CD14-positive monocyte (primary cell): ENCODE data around the gene PALS1. TPM values are rescaled to one million over a fixed set of nuclear protein-coding genes. Genes with fewer than 3 reads are reported as not detected.

Experiments
- DNase-seq, 3 donors: peaks; one replicate each; pipeline ENCODE4 v3.0.0-alpha.2; 2011 to 2022
- H2AFZ ChIP-seq: 2 replicates; pipeline ENCODE4 v1.6.0; 2012; ENCODE audit warnings: mild to moderate bottlenecking, low read depth, low read length, inconsistent platforms; ENCODE audit not compliant: insufficient read depth, poor library complexity, severe bottlenecking
- H3K27ac ChIP-seq, 2 donors: 1 replicate in 1 of 2; 2 replicates in 1 of 2; pipeline ENCODE4 v1.5.1; 2012 to 2013; ENCODE audit warnings: low read length in 2 of 2, control low read depth in 1 of 2, inconsistent platforms in 1 of 2, low read depth in 1 of 2, mild to moderate bottlenecking in 1 of 2
- H3K27me3 ChIP-seq, 2 donors: one replicate each; pipeline versions ENCODE4 v1.6.0 to v1.6.1; 2011 to 2013; ENCODE audit warnings: low read length in 2 of 2; ENCODE audit not compliant: control insufficient read depth in 2 of 2, insufficient read depth in 2 of 2
- H3K36me3 ChIP-seq, 2 donors: replicated peaks in 1 of 2; 1 replicate in 1 of 2; 2 replicates in 1 of 2; pipeline versions ENCODE4 v1.5.1 to v1.6.1; 2012 to 2013; ENCODE audit warnings: low read length in 2 of 2, control low read depth in 1 of 2, inconsistent platforms in 1 of 2, mild to moderate bottlenecking in 1 of 2; ENCODE audit not compliant: insufficient read depth in 2 of 2, control insufficient read depth in 1 of 2
- H3K4me1 ChIP-seq, 2 donors: 1 replicate in 1 of 2; 2 replicates in 1 of 2; pipeline versions ENCODE4 v1.5.1 to v1.6.1; 2012 to 2013; ENCODE audit warnings: low read length in 2 of 2, control low read depth in 1 of 2, inconsistent platforms in 1 of 2, mild to moderate bottlenecking in 1 of 2, moderate library complexity in 1 of 2; ENCODE audit not compliant: insufficient read depth in 2 of 2, control insufficient read depth in 1 of 2
- H3K4me2 ChIP-seq: replicated peaks from 2 replicates; pipeline ENCODE3; 2012; ENCODE audit warnings: low read length, moderate library complexity, mild to moderate bottlenecking; ENCODE audit not compliant: poor library complexity, severe bottlenecking; ENCODE audit errors: extremely low read depth
- H3K4me3 ChIP-seq, 3 experiments: fragments of 200-600 bp in 1 of 3; sonication (generic) in 1 of 3; replicated peaks in 1 of 3; 1 replicate in 2 of 3; 2 replicates in 1 of 3; pipeline ENCODE4 v1.5.1; 2011 to 2013; ENCODE audit warnings: low read length in 3 of 3, mild to moderate bottlenecking in 3 of 3, control low read depth in 2 of 3, low read depth in 2 of 3, inconsistent platforms in 1 of 3, moderate library complexity in 1 of 3
- H3K79me2 ChIP-seq: 2 replicates; pipeline ENCODE4 v1.6.0; 2012; ENCODE audit warnings: mild to moderate bottlenecking, control low read depth, inconsistent platforms, low read length, moderate library complexity; ENCODE audit not compliant: insufficient read depth
- H3K9ac ChIP-seq: 2 replicates; pipeline ENCODE4 v1.6.0; 2017; ENCODE audit warnings: low read length, mild to moderate bottlenecking; ENCODE audit not compliant: insufficient read depth, poor library complexity, severe bottlenecking
- H3K9me3 ChIP-seq, 2 donors: replicated peaks in 1 of 2; 1 replicate in 1 of 2; 2 replicates in 1 of 2; pipeline versions ENCODE4 v1.5.1 to v1.6.1; 2012 to 2013; ENCODE audit warnings: low read length in 2 of 2, control low read depth in 1 of 2; ENCODE audit not compliant: control insufficient read depth in 1 of 2, insufficient read depth in 1 of 2
- H4K20me1 ChIP-seq: 2 replicates; pipeline ENCODE4 v1.6.0; 2012; ENCODE audit warnings: mild to moderate bottlenecking, low read length, control low read depth, moderate library complexity; ENCODE audit not compliant: insufficient read depth
- H3K27ac Mint-ChIP-seq, 7 donors: one replicate each; pipeline ENCODE4 v1.8.0; 2020; ENCODE audit warnings: mild to moderate bottlenecking in 7 of 7, mixed read lengths in 7 of 7, moderate library complexity in 6 of 7, inconsistent platforms in 2 of 7
- H3K27me3 Mint-ChIP-seq, 3 donors: one replicate each; pipeline ENCODE4 v1.8.0; 2021 to 2022; ENCODE audit warnings: low read depth in 3 of 3, mild to moderate bottlenecking in 3 of 3, mixed read lengths in 3 of 3, moderate library complexity in 3 of 3, inconsistent platforms in 1 of 3
- H3K36me3 Mint-ChIP-seq, 2 donors: one replicate each; pipeline ENCODE4 v1.8.0; 2020; ENCODE audit warnings: mixed read lengths in 2 of 2, inconsistent platforms in 1 of 2, mild to moderate bottlenecking in 1 of 2
- H3K4me1 Mint-ChIP-seq: one replicate; pipeline ENCODE4 v1.8.0; 2020; ENCODE audit warnings: mild to moderate bottlenecking, mixed read lengths
- H3K4me3 Mint-ChIP-seq, 2 donors: one replicate each; pipeline ENCODE4 v1.8.0; 2020; ENCODE audit warnings: mild to moderate bottlenecking in 2 of 2, mixed read lengths in 2 of 2, moderate library complexity in 1 of 2
- H3K9me3 Mint-ChIP-seq, 7 donors: one replicate each; pipeline ENCODE4 v1.8.0; 2020 to 2022; ENCODE audit warnings: mixed read lengths in 7 of 7, mild to moderate bottlenecking in 6 of 7, moderate library complexity in 6 of 7, inconsistent platforms in 2 of 7
- WGBS: methylation state at CpG from one replicate; pipeline ENCODE4 v1.1.5; 2013; ENCODE audit warnings: missing lambda C conversion rate; ENCODE audit not compliant: insufficient coverage; 5-methylcytosine and 5-hydroxymethylcytosine counted together
- intact Hi-C, 2 donors: fragments of 100-400 bp; cut with micrococcal nuclease; formaldehyde crosslinking; loops; one replicate each; pipeline versions ENCODE4 v1.15.0 to v1.15.1; 2023
- polyA plus RNA-seq, 3 donors: library from polyadenylated mRNA; depleted of rRNA in 1 of 3; unstranded in 2 of 3; stranded (reverse) in 1 of 3; fragments of 300-500 nt in 2 of 3; fragments of >200 nt in 1 of 3; fragmentation: Illumina TruSeq in 2 of 3; gene quantifications; 1 replicate in 2 of 3; 2 replicates in 1 of 3; pipeline ENCODE4 v1.2.3, GENCODE V29; 2012 to 2021
- TF ChIP-seq, protein P1 (sequence below): fragments of 200-600 bp; IDR thresholded peaks from one replicate; pipeline ENCODE4 v1.8.0; 2022; ENCODE audit warnings: antibody characterized with exemption, mild to moderate bottlenecking

Gene PALS1
- polyA plus RNA-seq, 3 donors = 0.95 to 2.0 (median 2.0) TPM

DNA sequence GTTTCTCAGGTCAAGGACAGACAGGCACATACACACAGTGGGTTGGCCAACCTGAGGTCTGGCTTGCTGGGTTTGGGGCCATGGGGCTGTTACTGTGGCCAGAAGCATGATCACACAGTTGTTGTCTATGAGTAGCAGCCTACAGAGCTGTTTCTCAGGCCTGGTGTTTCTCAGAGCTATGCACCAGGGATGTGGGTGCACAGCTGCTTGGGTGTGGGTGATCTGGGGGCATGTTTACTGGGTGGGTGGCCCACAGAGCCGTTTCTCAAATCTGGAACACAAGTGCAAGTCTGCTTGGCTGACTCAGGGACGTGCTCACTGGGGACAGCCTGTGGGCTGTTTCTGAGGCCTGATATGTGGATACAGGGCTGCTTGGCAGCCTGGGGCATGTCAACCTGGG lies 23.1 kb upstream of the PALS1 start:
- DNase-seq = no peak
- Histone ChIP-seq H3K27ac (no peak overlapping the region), H3K4me3 (no peak overlapping the region), H3K27me3 (no peaks in the 10 kb centered on the region), H3K9ac (no peak overlapping the region), H2AFZ (no peak overlapping the region), H4K20me1 (no peaks in the 10 kb centered on the region), H3K9me3 (peaks cover 0 to 9% of the 10 kb centered on the region in 2 donors), H3K36me3 (no peaks in the 10 kb centered on the region), H3K4me1 (no peaks in the 10 kb centered on the region), H3K4me2 (no peak overlapping the region), H3K79me2 (no peaks in the 10 kb centered on the region)
- no peaks in the 10 kb centered on the region for H3K4me1 Mint-ChIP-seq
- 90% methylated on average over 2 of the region's 2 CpGs for WGBS
- intact Hi-C loops = no loop called here
- TF ChIP-seq, protein P1, sequence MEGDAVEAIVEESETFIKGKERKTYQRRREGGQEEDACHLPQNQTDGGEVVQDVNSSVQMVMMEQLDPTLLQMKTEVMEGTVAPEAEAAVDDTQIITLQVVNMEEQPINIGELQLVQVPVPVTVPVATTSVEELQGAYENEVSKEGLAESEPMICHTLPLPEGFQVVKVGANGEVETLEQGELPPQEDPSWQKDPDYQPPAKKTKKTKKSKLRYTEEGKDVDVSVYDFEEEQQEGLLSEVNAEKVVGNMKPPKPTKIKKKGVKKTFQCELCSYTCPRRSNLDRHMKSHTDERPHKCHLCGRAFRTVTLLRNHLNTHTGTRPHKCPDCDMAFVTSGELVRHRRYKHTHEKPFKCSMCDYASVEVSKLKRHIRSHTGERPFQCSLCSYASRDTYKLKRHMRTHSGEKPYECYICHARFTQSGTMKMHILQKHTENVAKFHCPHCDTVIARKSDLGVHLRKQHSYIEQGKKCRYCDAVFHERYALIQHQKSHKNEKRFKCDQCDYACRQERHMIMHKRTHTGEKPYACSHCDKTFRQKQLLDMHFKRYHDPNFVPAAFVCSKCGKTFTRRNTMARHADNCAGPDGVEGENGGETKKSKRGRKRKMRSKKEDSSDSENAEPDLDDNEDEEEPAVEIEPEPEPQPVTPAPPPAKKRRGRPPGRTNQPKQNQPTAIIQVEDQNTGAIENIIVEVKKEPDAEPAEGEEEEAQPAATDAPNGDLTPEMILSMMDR = no peak
- no peak overlapping the region for H3K4me3 Mint-ChIP-seq
- H3K36me3 Mint-ChIP-seq = no peaks in the 10 kb centered on the region
- peaks cover 1 to 2% (median 2%) of the 10 kb centered on the region in 3 donors for H3K27me3 Mint-ChIP-seq
- peaks cover 0 to 8% (median 3%) of the 10 kb centered on the region in 7 donors for H3K9me3 Mint-ChIP-seq
- no peak overlapping the region for H3K27ac Mint-ChIP-seq

DNA sequence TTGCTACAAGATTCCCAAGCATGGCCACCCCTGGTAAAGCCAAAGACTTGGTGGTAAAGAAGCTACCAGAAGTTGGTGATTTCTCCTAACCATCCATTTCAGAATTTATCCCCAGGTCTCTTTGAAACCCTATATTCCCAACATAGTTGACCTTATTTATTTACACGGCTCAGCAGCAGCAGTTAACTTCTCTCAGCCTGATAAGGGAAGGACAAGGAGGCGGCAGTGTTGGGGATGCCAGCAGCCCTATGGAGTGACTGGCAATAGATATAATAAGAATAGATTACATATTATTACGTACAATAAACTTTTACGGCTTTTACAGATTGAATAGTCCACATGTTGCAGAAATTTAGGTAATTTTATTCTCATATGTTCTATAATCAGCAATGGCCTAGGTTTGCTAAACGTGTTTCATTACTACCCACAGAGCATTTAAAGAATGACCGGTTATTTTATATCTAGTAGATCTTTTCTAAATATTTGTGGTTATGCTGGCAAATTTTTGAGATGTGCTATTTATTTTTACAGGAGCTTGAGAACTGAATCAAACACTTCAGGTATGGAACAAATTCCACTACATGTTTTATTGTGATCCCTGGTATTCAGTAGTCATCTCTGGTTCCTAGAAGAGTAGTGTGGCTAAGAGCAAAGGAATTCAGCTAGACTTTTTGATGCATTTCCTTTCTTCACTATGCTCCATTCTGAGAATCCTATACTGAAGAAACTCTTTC lies 19.8 kb upstream of the PALS1 start:
- Histone ChIP-seq H3K79me2 (no peaks in the 10 kb centered on the region), H3K4me3 (no peak overlapping the region), H3K4me1 (no peaks in the 10 kb centered on the region), H3K9ac (no peak overlapping the region), H3K9me3 (peaks cover 0 to 9% of the 10 kb centered on the region in 2 donors), H3K27ac (no peak overlapping the region), H3K27me3 (no peaks in the 10 kb centered on the region), H3K36me3 (no peaks in the 10 kb centered on the region), H2AFZ (no peak overlapping the region), H3K4me2 (no peak overlapping the region), H4K20me1 (no peaks in the 10 kb centered on the region)
- TF ChIP-seq, protein P1 = no peak
- no CpG with 5 or more reads among the region's 6 CpGs for WGBS
- Mint-ChIP-seq H3K4me3 (no peak overlapping the region), H3K27ac (no peak overlapping the region), H3K36me3 (no peaks in the 10 kb centered on the region), H3K27me3 (peaks cover 2 to 7% (median 3%) of the 10 kb centered on the region in 3 donors), H3K4me1 (no peaks in the 10 kb centered on the region), H3K9me3 (peaks cover 0 to 8% (median 3%) of the 10 kb centered on the region in 7 donors)
- no peak for DNase-seq
- intact Hi-C loops = no loop called here
